Parathyroid adenoma (tissue), 2 donors: Measurements from ENCODE around the gene PROSER2.

ENCODE experiments used
- H2AFZ ChIP-seq: fragments of 300-600 bp; sonication (generic); one replicate; pipeline ENCODE4 v1.7.0; 2017; ENCODE audit warnings: antibody characterized with exemption, mild to moderate bottlenecking
- H3K27ac ChIP-seq: fragments of 300-600 bp; sonication (generic); one replicate; pipeline ENCODE4 v1.7.0; 2017
- H3K27me3 ChIP-seq: fragments of 300-600 bp; sonication (generic); one replicate; pipeline ENCODE4 v1.7.0; 2017; ENCODE audit warnings: low read length; ENCODE audit not compliant: control insufficient read depth, insufficient read depth
- H3K36me3 ChIP-seq: fragments of 300-600 bp; sonication (generic); one replicate; pipeline ENCODE4 v1.7.0; 2017; ENCODE audit warnings: low read length; ENCODE audit not compliant: control insufficient read depth, insufficient read depth
- H3K4me1 ChIP-seq: fragments of 300-600 bp; sonication (generic); one replicate; pipeline ENCODE4 v1.7.0; 2017; ENCODE audit warnings: control low read depth
- H3K4me2 ChIP-seq: fragments of 300-600 bp; sonication (generic); one replicate; pipeline ENCODE4 v1.7.0; 2017; ENCODE audit warnings: low read length
- H3K4me3 ChIP-seq: fragments of 300-600 bp; sonication (generic); one replicate; pipeline ENCODE4 v1.7.0; 2017; ENCODE audit warnings: low read depth, low read length
- H3K79me2 ChIP-seq: fragments of 300-600 bp; sonication (generic); one replicate; pipeline ENCODE4 v1.7.0; 2017; ENCODE audit warnings: control low read depth
- H3K9ac ChIP-seq: fragments of 300-600 bp; sonication (generic); one replicate; pipeline ENCODE4 v1.7.0; 2017; ENCODE audit warnings: mild to moderate bottlenecking
- H3K9me3 ChIP-seq: fragments of 300-600 bp; sonication (generic); one replicate; pipeline ENCODE4 v1.7.0; 2017; ENCODE audit warnings: low read length; ENCODE audit not compliant: control insufficient read depth
- TF ChIP-seq, protein P1 (sequence below): fragments of 300-600 bp; sonication (generic); IDR thresholded peaks from one replicate; pipeline ENCODE4 v1.7.0; 2017; ENCODE audit warnings: antibody characterized with exemption, mild to moderate bottlenecking
- donor health status: primary hyperparathyroidism.

Gene PROSER2

DNA sequence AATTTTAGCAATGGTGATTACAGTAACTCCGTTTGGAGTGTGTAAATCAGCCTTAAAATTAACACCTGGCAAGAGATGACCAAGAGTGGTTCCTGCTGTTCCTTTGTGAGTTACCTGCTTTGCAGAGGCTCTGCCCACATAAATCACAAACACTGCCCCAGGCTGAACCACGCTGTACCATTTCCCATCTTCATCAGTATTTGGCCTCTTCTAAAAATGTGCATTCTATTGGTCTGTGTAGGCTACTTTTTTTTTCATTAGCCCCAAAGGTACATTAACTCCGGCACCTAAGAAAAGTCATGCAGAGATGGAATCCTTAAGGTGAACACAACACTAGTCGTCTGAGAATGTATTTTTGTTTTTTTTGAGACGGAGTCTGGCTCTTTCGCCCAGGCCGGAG, 96.1 kb downstream of the PROSER2 start:
- Histone ChIP-seq H3K36me3 (no peaks in the 10 kb centered on the region), H3K4me2 (no peak overlapping the region), H3K9ac (no peak overlapping the region), H3K79me2 (no peaks in the 10 kb centered on the region), H3K27me3 (no peaks in the 10 kb centered on the region), H2AFZ (no peak overlapping the region), H3K4me3 (no peak overlapping the region), H3K9me3 (no peaks in the 10 kb centered on the region), H3K27ac (no peak overlapping the region), H3K4me1 (no peaks in the 10 kb centered on the region)
- TF ChIP-seq, protein P1, sequence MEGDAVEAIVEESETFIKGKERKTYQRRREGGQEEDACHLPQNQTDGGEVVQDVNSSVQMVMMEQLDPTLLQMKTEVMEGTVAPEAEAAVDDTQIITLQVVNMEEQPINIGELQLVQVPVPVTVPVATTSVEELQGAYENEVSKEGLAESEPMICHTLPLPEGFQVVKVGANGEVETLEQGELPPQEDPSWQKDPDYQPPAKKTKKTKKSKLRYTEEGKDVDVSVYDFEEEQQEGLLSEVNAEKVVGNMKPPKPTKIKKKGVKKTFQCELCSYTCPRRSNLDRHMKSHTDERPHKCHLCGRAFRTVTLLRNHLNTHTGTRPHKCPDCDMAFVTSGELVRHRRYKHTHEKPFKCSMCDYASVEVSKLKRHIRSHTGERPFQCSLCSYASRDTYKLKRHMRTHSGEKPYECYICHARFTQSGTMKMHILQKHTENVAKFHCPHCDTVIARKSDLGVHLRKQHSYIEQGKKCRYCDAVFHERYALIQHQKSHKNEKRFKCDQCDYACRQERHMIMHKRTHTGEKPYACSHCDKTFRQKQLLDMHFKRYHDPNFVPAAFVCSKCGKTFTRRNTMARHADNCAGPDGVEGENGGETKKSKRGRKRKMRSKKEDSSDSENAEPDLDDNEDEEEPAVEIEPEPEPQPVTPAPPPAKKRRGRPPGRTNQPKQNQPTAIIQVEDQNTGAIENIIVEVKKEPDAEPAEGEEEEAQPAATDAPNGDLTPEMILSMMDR, result no peak
